ELR (cell line): Measurements from ENCODE around the gene RNU2-1.
"Not testable (repeated sequence)": the region's sequence is repeated elsewhere in the genome, so short reads cannot be mapped to it uniquely, and the experiment has no call there.

Experiments
- DNase-seq: peaks from one replicate; pipeline ENCODE4 v3.0.0-alpha.2; 2015; ENCODE audit warnings: low read depth

RNU2-1 gene

GRCh38 chr17:43216369-43216761, 17.4 kb downstream of the RNU2-1 start:
- no peak for DNase-seq

GRCh38 chr17:43215341-43215740, 18.4 kb downstream of the RNU2-1 start:
- DNase-seq, result no peak

GRCh38 chr17:43213545-43213944, 20.2 kb downstream of the RNU2-1 start:
- no peak for DNase-seq

- DNase-seq, result peak; percentile 20
These were observed 20.9 kb downstream of the RNU2-1 start for GRCh38 chr17:43212641-43213490.

- peak; percentile 94 for DNase-seq
These were observed 22.0 kb downstream of the RNU2-1 start, which contains the start of gene TMEM106A for GRCh38 chr17:43211480-43212402. Gene TMEM106A (plus strand): TSS chr17:43211875. CDS start chr17:43213042, 1,167 bp downstream.

GRCh38 chr17:43211123-43211479, 22.7 kb downstream of the RNU2-1 start:
- peak; percentile 15 for DNase-seq

GRCh38 chr17:43210576-43210975, 23.2 kb downstream of the RNU2-1 start:
- DNase-seq, result no peak

- not testable (repeated sequence) for DNase-seq
These were observed 30.8 kb downstream of the RNU2-1 start for GRCh38 chr17:43203013-43203412.

GRCh38 chr17:43200127-43200526, 33.6 kb downstream of the RNU2-1 start:
- DNase-seq, result peak; percentile 14

GRCh38 chr17:43199633-43200032, 34.1 kb downstream of the RNU2-1 start:
- no peak for DNase-seq

GRCh38 chr17:43193251-43193650, 40.5 kb downstream of the RNU2-1 start:
- DNase-seq, result no peak

GRCh38 chr17:43186656-43187055, 47.1 kb downstream of the RNU2-1 start:
- DNase-seq, result not testable (repeated sequence)

- no peak for DNase-seq
These were observed 49.9 kb downstream of the RNU2-1 start for GRCh38 chr17:43183921-43184320.
